ENCODE measurements around the gene RAD1.

DNA sequence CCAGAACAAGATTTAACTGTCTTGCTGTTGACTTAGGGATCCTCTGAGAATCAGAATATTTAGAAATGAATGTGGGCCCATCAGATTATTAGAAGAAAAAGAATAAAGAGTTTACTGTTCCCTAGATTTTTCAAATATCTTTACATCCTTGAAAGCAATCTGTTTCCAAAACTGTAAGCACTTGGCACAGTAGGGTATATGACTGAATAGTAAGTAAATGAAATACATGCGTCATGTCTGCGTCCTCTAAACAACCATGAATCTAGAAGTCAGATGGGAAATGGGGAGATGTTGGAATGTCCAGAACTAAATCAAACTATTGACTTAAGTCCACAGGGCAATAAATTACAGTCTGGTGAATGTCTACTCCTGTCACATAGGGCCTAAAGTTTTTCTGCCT is 50.2 kb downstream of the RAD1 start:
- TF ChIP-seq, protein P1, sequence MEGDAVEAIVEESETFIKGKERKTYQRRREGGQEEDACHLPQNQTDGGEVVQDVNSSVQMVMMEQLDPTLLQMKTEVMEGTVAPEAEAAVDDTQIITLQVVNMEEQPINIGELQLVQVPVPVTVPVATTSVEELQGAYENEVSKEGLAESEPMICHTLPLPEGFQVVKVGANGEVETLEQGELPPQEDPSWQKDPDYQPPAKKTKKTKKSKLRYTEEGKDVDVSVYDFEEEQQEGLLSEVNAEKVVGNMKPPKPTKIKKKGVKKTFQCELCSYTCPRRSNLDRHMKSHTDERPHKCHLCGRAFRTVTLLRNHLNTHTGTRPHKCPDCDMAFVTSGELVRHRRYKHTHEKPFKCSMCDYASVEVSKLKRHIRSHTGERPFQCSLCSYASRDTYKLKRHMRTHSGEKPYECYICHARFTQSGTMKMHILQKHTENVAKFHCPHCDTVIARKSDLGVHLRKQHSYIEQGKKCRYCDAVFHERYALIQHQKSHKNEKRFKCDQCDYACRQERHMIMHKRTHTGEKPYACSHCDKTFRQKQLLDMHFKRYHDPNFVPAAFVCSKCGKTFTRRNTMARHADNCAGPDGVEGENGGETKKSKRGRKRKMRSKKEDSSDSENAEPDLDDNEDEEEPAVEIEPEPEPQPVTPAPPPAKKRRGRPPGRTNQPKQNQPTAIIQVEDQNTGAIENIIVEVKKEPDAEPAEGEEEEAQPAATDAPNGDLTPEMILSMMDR (IDR thresholded peaks at IDR 0.05), result no peak
- TF ChIP-seq EZH2 (IDR thresholded peaks at IDR 0.05; ENCODE audit: borderline replicate concordance, insufficient read depth, low read depth, low read length, poor library complexity, severe bottlenecking), result no peak
